DOHH2 (cell line): ENCODE measurements around the gene FASTKD1.

ENCODE experiments used
- H3F3A ChIP-seq: fragments of 200-600 bp; sonication (generic), shearing (Covaris generic); 2 replicates; pipeline ENCODE4 v1.6.0; 2016; ENCODE audit warnings: antibody characterized with exemption, mild to moderate bottlenecking; ENCODE audit not compliant: control insufficient read depth, insufficient read depth
- H3K27ac ChIP-seq: fragments of 200-600 bp; sonication (generic); 2 replicates; pipeline ENCODE4 v1.5.1; 2014; ENCODE audit warnings: low read depth, mild to moderate bottlenecking, low read length, moderate library complexity
- H3K27me3 ChIP-seq: fragments of 200-600 bp; sonication (generic); 2 replicates; pipeline ENCODE4 v1.6.1; 2014; ENCODE audit warnings: mild to moderate bottlenecking, low read length, mixed read lengths; ENCODE audit not compliant: control insufficient read depth
- H3K36me3 ChIP-seq: fragments of 200-600 bp; sonication (generic); 2 replicates; pipeline ENCODE4 v1.6.1; 2014; ENCODE audit warnings: mild to moderate bottlenecking, low read length, moderate library complexity, mixed read lengths; ENCODE audit not compliant: control insufficient read depth
- H3K4me1 ChIP-seq: fragments of 200-600 bp; sonication (generic); 2 replicates; pipeline ENCODE4 v1.6.1; 2014; ENCODE audit warnings: mild to moderate bottlenecking, low read length, mixed read lengths; ENCODE audit not compliant: control insufficient read depth
- H3K4me2 ChIP-seq: fragments of 200-600 bp; sonication (generic); 2 replicates; pipeline ENCODE4 v1.6.0; 2014; ENCODE audit warnings: mild to moderate bottlenecking, low read length, moderate library complexity
- H3K4me3 ChIP-seq: fragments of 200-600 bp; sonication (generic); 2 replicates; pipeline ENCODE4 v1.5.1; 2014; ENCODE audit warnings: mild to moderate bottlenecking, low read length, mixed read lengths
- H3K79me2 ChIP-seq: fragments of 200-600 bp; sonication (generic); 2 replicates; pipeline ENCODE4 v1.6.1; 2014; ENCODE audit warnings: mild to moderate bottlenecking, low read length, mixed read lengths; ENCODE audit not compliant: control insufficient read depth
- H3K9me2 ChIP-seq: fragments of 200-600 bp; sonication (generic); replicated peaks from 2 replicates; pipeline ENCODE4 v1.6.1; 2014; ENCODE audit warnings: mild to moderate bottlenecking, low read length, mixed read lengths; ENCODE audit not compliant: control insufficient read depth
- H3K9me3 ChIP-seq: fragments of 200-600 bp; sonication (generic); 2 replicates; pipeline ENCODE4 v1.6.1; 2014; ENCODE audit warnings: antibody characterized with exemption, low read length, mixed read lengths; ENCODE audit not compliant: control insufficient read depth, insufficient read depth
- H4K20me1 ChIP-seq: fragments of 200-600 bp; sonication (generic); 2 replicates; pipeline ENCODE4 v1.6.0; 2014; ENCODE audit warnings: low read depth, mild to moderate bottlenecking, antibody characterized with exemption, low read length, moderate library complexity; ENCODE audit not compliant: control insufficient read depth, insufficient read depth
- CTCF ChIP-seq: fragments of 200-600 bp; sonication (generic); IDR thresholded peaks from one replicate; pipeline ENCODE4 v1.5.1; 2014; ENCODE audit warnings: antibody characterized with exemption, mild to moderate bottlenecking, low read depth, low read length; ENCODE audit not compliant: poor library complexity, severe bottlenecking
- EZH2phosphoT487 ChIP-seq: fragments of 200-600 bp; sonication (generic); IDR thresholded peaks from 2 replicates; pipeline ENCODE4 v1.6.1; 2017; ENCODE audit warnings: borderline replicate concordance, mild to moderate bottlenecking, antibody characterized with exemption, low read length, moderate library complexity, mixed read lengths

Gene FASTKD1

GRCh38 chr2:169509955-169510354, 63.7 kb downstream of the FASTKD1 start:
- Histone ChIP-seq H4K20me1 (no peaks in the 10 kb centered on the region), H3K79me2 (no peaks in the 10 kb centered on the region), H3K9me2 (no peaks in the 10 kb centered on the region), H3K4me1 (no peaks in the 10 kb centered on the region), H3K27me3 (no peaks in the 10 kb centered on the region), H3K4me2 (no peak overlapping the region), H3K9me3 (no peaks in the 10 kb centered on the region), H3K27ac (no peak overlapping the region), H3K4me3 (no peak overlapping the region), H3K36me3 (no peaks in the 10 kb centered on the region), H3F3A (no peaks in the 10 kb centered on the region)
- no peak for TF ChIP-seq EZH2phosphoT487
- TF ChIP-seq CTCF = no peak

GRCh38 chr2:169509298-169509885, 64.3 kb downstream of the FASTKD1 start, which contains the start of gene KLHL41:
Gene KLHL41 (plus strand): TSS chr2:169509702. CDS start chr2:169509779, 77 bp downstream.
- no peaks in the 10 kb centered on the region for H3F3A ChIP-seq
- no peak within 1 kb of the TSS for H3K4me3 ChIP-seq
- no peaks in the 10 kb centered on the region for H3K4me1 ChIP-seq
- no peaks in the 10 kb centered on the region for H3K9me3 ChIP-seq
- H3K36me3 ChIP-seq = no peaks in the 10 kb centered on the region
- no peak within 1 kb of the TSS for H3K4me2 ChIP-seq
- no peaks in the 10 kb centered on the region for H3K27me3 ChIP-seq
- H3K79me2 ChIP-seq = no peaks in the 10 kb centered on the region
- no peaks in the 10 kb centered on the region for H4K20me1 ChIP-seq
- no peak for TF ChIP-seq CTCF
- no peak within 1 kb of the TSS for H3K27ac ChIP-seq
- H3K9me2 ChIP-seq = no peaks in the 10 kb centered on the region

DNA sequence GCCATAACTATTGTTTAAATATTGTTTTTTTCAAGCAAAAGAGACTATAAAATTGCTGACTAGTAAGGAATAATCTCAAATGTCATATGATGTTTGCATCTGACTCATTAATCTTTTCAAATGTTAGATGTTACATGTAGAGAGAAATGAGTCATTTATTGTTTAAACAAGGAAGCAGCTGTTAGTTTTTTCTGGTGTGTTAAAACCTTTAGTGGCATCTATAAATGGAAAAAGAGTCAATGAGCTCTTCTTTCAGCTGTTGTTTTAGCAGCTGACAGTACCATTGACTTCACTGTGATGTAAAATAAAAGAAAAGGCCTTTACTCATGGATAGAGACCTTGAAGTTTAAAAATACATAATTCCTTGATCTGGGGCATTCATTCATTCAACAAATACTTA, 66.0 kb downstream of the FASTKD1 start:
- no peak overlapping the region for H3K4me2 ChIP-seq
- TF ChIP-seq CTCF (no peak), EZH2phosphoT487 (no peak)

DNA sequence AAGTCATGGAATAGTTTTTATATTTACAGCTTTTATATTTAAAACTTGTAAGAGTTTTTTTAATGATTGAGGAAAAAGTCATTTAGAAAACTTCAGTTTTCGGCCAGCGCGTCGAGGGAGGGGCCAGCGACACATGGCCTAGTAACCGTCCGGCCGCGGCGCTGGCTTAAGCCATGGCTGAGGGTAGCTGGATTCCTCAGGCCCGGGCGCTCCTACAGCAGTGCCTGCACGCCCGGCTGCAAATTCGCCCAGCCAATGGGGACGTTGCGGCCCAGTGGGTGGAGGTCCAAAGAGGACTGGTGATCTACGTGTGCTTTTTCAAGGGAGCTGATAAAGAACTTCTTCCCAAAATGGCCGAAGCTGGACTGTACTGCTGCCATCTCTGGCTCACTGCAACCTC, 69.0 kb downstream of the FASTKD1 start:
- no peak overlapping the region for H3K27ac ChIP-seq
- no peaks in the 10 kb centered on the region for H3K9me3 ChIP-seq
- no peak overlapping the region for H3K4me2 ChIP-seq
- no peaks in the 10 kb centered on the region for H3K27me3 ChIP-seq
- H4K20me1 ChIP-seq = no peaks in the 10 kb centered on the region
- H3K4me1 ChIP-seq = no peaks in the 10 kb centered on the region
- H3K4me3 ChIP-seq = no peak overlapping the region
- no peaks in the 10 kb centered on the region for H3K9me2 ChIP-seq
- H3F3A ChIP-seq = no peaks in the 10 kb centered on the region
- H3K79me2 ChIP-seq = no peaks in the 10 kb centered on the region
- TF ChIP-seq CTCF (no peak), EZH2phosphoT487 (no peak)
- no peaks in the 10 kb centered on the region for H3K36me3 ChIP-seq

More for the DNA sequence above, 66.0 kb downstream of the FASTKD1 start:
- H3F3A ChIP-seq = no peaks in the 10 kb centered on the region
- no peaks in the 10 kb centered on the region for H3K36me3 ChIP-seq
- H3K79me2 ChIP-seq = no peaks in the 10 kb centered on the region
- H3K27ac ChIP-seq = no peak overlapping the region
- H3K4me3 ChIP-seq = no peak overlapping the region
- no peaks in the 10 kb centered on the region for H3K9me3 ChIP-seq
- H3K4me1 ChIP-seq = no peaks in the 10 kb centered on the region
- H3K27me3 ChIP-seq = no peaks in the 10 kb centered on the region
- no peaks in the 10 kb centered on the region for H3K9me2 ChIP-seq
- no peaks in the 10 kb centered on the region for H4K20me1 ChIP-seq
